ENCODE measurements around the gene PRKCE.

GRCh38 chr2:45836316-45836715, 184.8 kb downstream of the PRKCE start:
- TF ChIP-seq YY1 (IDR thresholded peaks at IDR 0.05; ENCODE audit: insufficient read depth, insufficient read length) (no peak), ZNF274 (IDR thresholded peaks at IDR 0.05; ENCODE audit: low read depth, low read length) (no peak)

All from NT2/D1 (cell line).